Calu3 (cell line): Measurements from ENCODE around the gene HNF4A. TPM values are rescaled to one million over a fixed set of nuclear protein-coding genes. Genes with fewer than 3 reads are reported as not detected.

Experiments used
- BruUV-seq: library from RNA; stranded (reverse); fragments of 400-500 nt; replicated peaks from 2 replicates; lab custom pipeline; 2021; lab: Mats Ljungman, UMichigan
- CTCF ChIA-PET: fragments of 300-600 bp; sonication (Branson Sonifier 250); formaldehyde crosslinking; loops from one replicate; lab custom pipeline; 2022; ENCODE audit warnings: antibody characterized with exemption; lab: Charles Lee
- DNase-seq: peaks from one replicate; pipeline ENCODE4 v3.0.0; 2022
- H3K27ac Mint-ChIP-seq: one replicate; pipeline ENCODE4 v1.8.0; 2022; ENCODE audit warnings: mixed read lengths; ENCODE audit not compliant: unreplicated experiment
- H3K27me3 Mint-ChIP-seq: one replicate; pipeline ENCODE4 v1.8.0; 2022; ENCODE audit warnings: mixed read lengths; ENCODE audit not compliant: unreplicated experiment
- H3K36me3 Mint-ChIP-seq: one replicate; pipeline ENCODE4 v1.8.0; 2022; ENCODE audit warnings: mild to moderate bottlenecking, moderate library complexity, mixed read lengths; ENCODE audit not compliant: insufficient read depth, unreplicated experiment
- H3K4me1 Mint-ChIP-seq: one replicate; pipeline ENCODE4 v1.8.0; 2022; ENCODE audit warnings: mild to moderate bottlenecking, low read depth, mixed read lengths; ENCODE audit not compliant: unreplicated experiment
- H3K4me3 Mint-ChIP-seq: one replicate; pipeline ENCODE4 v1.8.0; 2022; ENCODE audit warnings: mild to moderate bottlenecking, low read depth, moderate library complexity, mixed read lengths; ENCODE audit not compliant: unreplicated experiment
- H3K9me3 Mint-ChIP-seq: one replicate; pipeline ENCODE4 v1.8.0; 2022; ENCODE audit warnings: low read depth, mixed read lengths; ENCODE audit not compliant: unreplicated experiment
- intact Hi-C: fragments of 100-400 bp; cut with micrococcal nuclease; formaldehyde crosslinking; loops from one replicate; pipeline ENCODE4 v1.10.0; 2022; ENCODE audit not compliant: unreplicated experiment
- total RNA-seq: library from RNA; stranded (reverse); gene quantifications from 2 replicates; pipeline ENCODE4 v1.2.3, GENCODE V29; 2022
- TF ChIP-seq, protein P1 (sequence below): fragments of 200-600 bp; IDR thresholded peaks from one replicate; pipeline ENCODE4 v1.8.0; 2022; ENCODE audit warnings: antibody characterized with exemption; ENCODE audit not compliant: unreplicated experiment

Gene HNF4A
- total RNA-seq, 1 experiment from 2014 or later = 27.7 TPM

DNA sequence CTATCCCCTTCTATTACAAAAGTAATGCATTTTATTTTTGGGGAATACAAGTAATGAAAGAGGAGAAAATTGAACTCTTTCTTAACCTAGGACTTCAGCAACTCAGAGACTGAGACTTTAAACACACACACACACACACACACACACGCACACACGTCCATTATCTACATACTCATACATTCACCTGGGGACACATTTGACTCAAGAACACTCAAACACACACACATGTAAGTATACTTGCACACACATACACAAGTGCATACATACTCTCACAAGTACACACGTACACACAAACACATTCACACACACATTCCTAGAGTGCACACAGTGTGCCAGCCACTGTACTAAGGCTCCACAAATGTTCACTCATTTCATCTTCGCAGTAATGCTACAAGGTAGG is 20.8 kb upstream of the HNF4A start:
- Mint-ChIP-seq H3K36me3 (no peaks in the 10 kb centered on the region), H3K27me3 (peaks cover 55% of the 10 kb centered on the region), H3K4me1 (no peaks in the 10 kb centered on the region), H3K4me3 (no peak overlapping the region), H3K27ac (no peak overlapping the region), H3K9me3 (no peaks in the 10 kb centered on the region)
- no TSS peak for BruUV-seq
- TF ChIP-seq, protein P1, sequence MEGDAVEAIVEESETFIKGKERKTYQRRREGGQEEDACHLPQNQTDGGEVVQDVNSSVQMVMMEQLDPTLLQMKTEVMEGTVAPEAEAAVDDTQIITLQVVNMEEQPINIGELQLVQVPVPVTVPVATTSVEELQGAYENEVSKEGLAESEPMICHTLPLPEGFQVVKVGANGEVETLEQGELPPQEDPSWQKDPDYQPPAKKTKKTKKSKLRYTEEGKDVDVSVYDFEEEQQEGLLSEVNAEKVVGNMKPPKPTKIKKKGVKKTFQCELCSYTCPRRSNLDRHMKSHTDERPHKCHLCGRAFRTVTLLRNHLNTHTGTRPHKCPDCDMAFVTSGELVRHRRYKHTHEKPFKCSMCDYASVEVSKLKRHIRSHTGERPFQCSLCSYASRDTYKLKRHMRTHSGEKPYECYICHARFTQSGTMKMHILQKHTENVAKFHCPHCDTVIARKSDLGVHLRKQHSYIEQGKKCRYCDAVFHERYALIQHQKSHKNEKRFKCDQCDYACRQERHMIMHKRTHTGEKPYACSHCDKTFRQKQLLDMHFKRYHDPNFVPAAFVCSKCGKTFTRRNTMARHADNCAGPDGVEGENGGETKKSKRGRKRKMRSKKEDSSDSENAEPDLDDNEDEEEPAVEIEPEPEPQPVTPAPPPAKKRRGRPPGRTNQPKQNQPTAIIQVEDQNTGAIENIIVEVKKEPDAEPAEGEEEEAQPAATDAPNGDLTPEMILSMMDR = no peak
- DNase-seq = no peak
- intact Hi-C loops = no loop called here
- CTCF ChIA-PET = no interaction called here

- TF ChIP-seq, protein P1 = no peak
- Mint-ChIP-seq H3K4me3 (no peak overlapping the region), H3K36me3 (no peaks in the 10 kb centered on the region), H3K9me3 (no peaks in the 10 kb centered on the region), H3K4me1 (no peaks in the 10 kb centered on the region), H3K27ac (no peak overlapping the region), H3K27me3 (peaks cover 55% of the 10 kb centered on the region)
- BruUV-seq = no TSS peak
- DNase-seq = no peak
- CTCF ChIA-PET = no interaction called here
- intact Hi-C loops = no loop called here
These were observed 19.8 kb upstream of the HNF4A start for GRCh38 chr20:44335675-44336074.

GRCh38 chr20:44336086-44336485 is 19.4 kb upstream of the HNF4A start:
- intact Hi-C loops = no loop called here
- CTCF ChIA-PET = no interaction called here
- no peaks in the 10 kb centered on the region for H3K9me3 Mint-ChIP-seq
- peaks cover 55% of the 10 kb centered on the region for H3K27me3 Mint-ChIP-seq
- no peak for DNase-seq
- no peaks in the 10 kb centered on the region for H3K4me1 Mint-ChIP-seq
- no TSS peak for BruUV-seq
- no peak overlapping the region for H3K27ac Mint-ChIP-seq
- no peaks in the 10 kb centered on the region for H3K36me3 Mint-ChIP-seq
- TF ChIP-seq, protein P1 = no peak
- H3K4me3 Mint-ChIP-seq = no peak overlapping the region

- Mint-ChIP-seq H3K4me3 (no peak within 1 kb of the TSS), H3K27ac (no peak within 1 kb of the TSS), H3K9me3 (no peaks in the 10 kb centered on the region), H3K36me3 (no peaks in the 10 kb centered on the region), H3K4me1 (no peaks in the 10 kb centered on the region), H3K27me3 (peaks cover 55% of the 10 kb centered on the region)
- CTCF ChIA-PET = interaction anchor here (1.0 kb wide), 1 partner anchor 10 kb away, joined by 7 read pairs; no protein-coding TSS in a partner anchor
- TF ChIP-seq, protein P1 = no peak
- no TSS peak for BruUV-seq
- intact Hi-C loops = no loop called here
- no peak for DNase-seq
These were observed 18.6 kb upstream of the HNF4A start, which contains the start of gene R3HDML for GRCh38 chr20:44336725-44337380. TSS of gene R3HDML (plus strand) at chr20:44337043. CDS start at chr20:44337158, 115 bp downstream.
